IMR-90 (cell line): ENCODE results near the gene ZNF772. TPM values are rescaled to one million over a fixed set of nuclear protein-coding genes. Genes with fewer than 3 reads are reported as not detected.

Experiments
- ATAC-seq: fragments of 200-7000 bp; cut with Tn5 transposase; 2 replicates; pipeline ENCODE4 v1.9.1; 2020; ENCODE audit warnings: low read depth, mild to moderate bottlenecking, moderate library complexity
- BruUV-seq: library from RNA; stranded (reverse); fragments of 400-500 nt; replicated peaks from 2 replicates; lab custom pipeline; 2021; lab: Mats Ljungman, UMichigan
- CTCF ChIA-PET: fragments of 300-600 bp; formaldehyde crosslinking; extraction: SDS; loops from one replicate; lab custom pipeline; 2021; ENCODE audit warnings: antibody characterized with exemption; lab: Yijun Ruan, JAX
- POLR2A ChIA-PET: fragments of 300-600 bp; sonication (Branson Sonifier 250); formaldehyde crosslinking; loops from one replicate; lab custom pipeline; 2022; ENCODE audit warnings: antibody characterized with exemption; ENCODE audit not compliant: unreplicated experiment; lab: Charles Lee
- DNase-seq: peaks from one replicate; pipeline ENCODE4 v3.0.0; 2013
- H2AFZ ChIP-seq: replicated peaks from 2 replicates; pipeline ENCODE3; 2013; ENCODE audit warnings: low read length, mild to moderate bottlenecking; ENCODE audit not compliant: poor library complexity
- H2AK5ac ChIP-seq: 2 replicates; pipeline ENCODE4 v1.6.1; 2013; ENCODE audit warnings: low read depth, low read length, inconsistent platforms
- H2AK9ac ChIP-seq: replicated peaks from 2 replicates; pipeline ENCODE3; 2013; ENCODE audit warnings: mild to moderate bottlenecking, low read depth, low read length, moderate library complexity; ENCODE audit not compliant: poor library complexity
- H2BK120ac ChIP-seq: 2 replicates; pipeline ENCODE4 v1.6.1; 2013; ENCODE audit warnings: low read depth, low read length, inconsistent platforms
- H2BK15ac ChIP-seq: 3 replicates; pipeline ENCODE4 v1.6.1; 2013; ENCODE audit warnings: low read depth, low read length, inconsistent platforms
- H2BK20ac ChIP-seq: 2 replicates; pipeline ENCODE4 v1.6.1; 2013; ENCODE audit warnings: low read depth, mild to moderate bottlenecking, inconsistent platforms, low read length, moderate library complexity
- H2BK5ac ChIP-seq: 2 replicates; pipeline ENCODE4 v1.6.1; 2013; ENCODE audit warnings: mild to moderate bottlenecking, low read depth, low read length, inconsistent platforms; ENCODE audit not compliant: poor library complexity, severe bottlenecking
- H3K14ac ChIP-seq: replicated peaks from 2 replicates; pipeline ENCODE4 v1.6.1; 2013; ENCODE audit warnings: low read depth, low read length, inconsistent platforms
- H3K18ac ChIP-seq: 2 replicates; pipeline ENCODE4 v1.6.1; 2013; ENCODE audit warnings: low read depth, low read length, control low read depth
- H3K23ac ChIP-seq: 2 replicates; pipeline ENCODE4 v1.6.1; 2013; ENCODE audit warnings: low read depth, low read length, inconsistent platforms
- H3K27ac ChIP-seq: 2 replicates; pipeline ENCODE4 v1.5.1; 2013; ENCODE audit warnings: mild to moderate bottlenecking, control low read depth, low read length; ENCODE audit not compliant: insufficient read depth
- H3K27me3 ChIP-seq: 2 replicates; pipeline ENCODE4 v1.6.1; 2013; ENCODE audit warnings: low read length; ENCODE audit not compliant: control insufficient read depth, insufficient read depth
- H3K36me3 ChIP-seq: 2 replicates; pipeline ENCODE4 v1.6.1; 2013; ENCODE audit warnings: low read length, mixed read lengths; ENCODE audit not compliant: control insufficient read depth, insufficient read depth
- H3K4ac ChIP-seq: 2 replicates; pipeline ENCODE4 v1.6.1; 2013; ENCODE audit warnings: low read depth, low read length, inconsistent platforms
- H3K4me1 ChIP-seq: 2 replicates; pipeline ENCODE4 v1.6.1; 2013; ENCODE audit warnings: low read length, mixed read lengths; ENCODE audit not compliant: control insufficient read depth, insufficient read depth
- H3K4me2 ChIP-seq: 2 replicates; pipeline ENCODE4 v1.6.1; 2013; ENCODE audit warnings: low read depth, mild to moderate bottlenecking, control low read depth, low read length, moderate library complexity
- H3K4me3 ChIP-seq: 2 replicates; pipeline ENCODE4 v1.5.1; 2013; ENCODE audit warnings: low read depth, mild to moderate bottlenecking, control low read depth, low read length, moderate library complexity; ENCODE audit not compliant: insufficient read depth
- H3K56ac ChIP-seq: 2 replicates; pipeline ENCODE4 v1.6.1; 2013; ENCODE audit warnings: low read length, inconsistent platforms; ENCODE audit not compliant: insufficient read depth; ENCODE audit errors: extremely low read depth
- H3K79me1 ChIP-seq, 2 experiments: 2 replicates each; pipeline ENCODE4 v1.6.1; 2013; ENCODE audit warnings: low read length in 2 of 2, inconsistent platforms in 1 of 2, low read depth in 1 of 2
- H3K9ac ChIP-seq: 2 replicates; pipeline ENCODE4 v1.6.1; 2013; ENCODE audit warnings: low read depth, low read length, control low read depth
- H3K9me1 ChIP-seq: 2 replicates; pipeline ENCODE4 v1.6.1; 2013; ENCODE audit warnings: low read length, inconsistent platforms; ENCODE audit not compliant: insufficient read depth
- H3K9me3 ChIP-seq: 2 replicates; pipeline ENCODE4 v1.6.1; 2013; ENCODE audit warnings: low read length; ENCODE audit not compliant: control insufficient read depth, insufficient read depth
- H4K20me1 ChIP-seq: 2 replicates; pipeline ENCODE4 v1.6.1; 2013; ENCODE audit warnings: low read length, inconsistent platforms; ENCODE audit not compliant: insufficient read depth
- H4K5ac ChIP-seq: 2 replicates; pipeline ENCODE4 v1.6.1; 2013; ENCODE audit warnings: mild to moderate bottlenecking, low read depth, low read length, control low read depth
- H4K8ac ChIP-seq, 2 experiments: 2 replicates each; pipeline ENCODE4 v1.6.1; 2013; ENCODE audit warnings: low read depth in 2 of 2, low read length in 2 of 2, control low read depth in 1 of 2, inconsistent platforms in 1 of 2
- H4K91ac ChIP-seq: 2 replicates; pipeline ENCODE4 v1.6.1; 2013; ENCODE audit warnings: low read depth, low read length, inconsistent platforms; ENCODE audit not compliant: insufficient read depth
- CHD1 ChIP-seq: IDR thresholded peaks from 2 replicates; pipeline ENCODE4 v1.6.1; 2012; ENCODE audit warnings: low read depth, low read length, improper control_type of control experiment
- FOS ChIP-seq: fragments of 150-350 bp; IDR thresholded peaks from 2 replicates; pipeline ENCODE4 v1.6.1; 2016; ENCODE audit warnings: low read depth, low read length
- MAFK ChIP-seq: IDR thresholded peaks from 2 replicates; pipeline ENCODE4 v1.6.1; 2012; ENCODE audit warnings: low read depth, low read length, improper control_type of control experiment
- POLR2A ChIP-seq: IDR thresholded peaks from 2 replicates; pipeline ENCODE4 v1.6.1; 2012; ENCODE audit warnings: mild to moderate bottlenecking, low read depth, low read length
- RCOR1 ChIP-seq: IDR thresholded peaks from 2 replicates; pipeline ENCODE4 v1.6.1; 2012; ENCODE audit warnings: mild to moderate bottlenecking, low read length, improper control_type of control experiment; ENCODE audit not compliant: insufficient replicate concordance
- SMC3 ChIP-seq: fragments of 150-350 bp; IDR thresholded peaks from 2 replicates; pipeline ENCODE4 v1.6.1; 2016; ENCODE audit warnings: low read depth, mild to moderate bottlenecking, antibody characterized with exemption, low read length, moderate library complexity
- WGBS, 2 experiments: methylation state at CpG; one replicate each; pipeline versions ENCODE4 v1.1.5 to v1.1.7; 2013; ENCODE audit warnings: missing lambda C conversion rate in 2 of 2; ENCODE audit not compliant: insufficient read length in 1 of 2; ENCODE audit errors: extremely low coverage in 2 of 2; 5-methylcytosine and 5-hydroxymethylcytosine counted together
- dilution Hi-C: fragments of 300-500 bp; cut with HindIII; formaldehyde crosslinking; loops from one replicate; pipeline ENCODE4 v1.14.3; 2018; ENCODE audit warnings: low sequenced_read_pairs; ENCODE audit not compliant: unreplicated experiment
- in situ Hi-C: fragments of 300-500 bp; cut with MboI; formaldehyde crosslinking; loops from 3 replicates; pipeline ENCODE4 v1.14.3; 2019; ENCODE audit warnings: low sequenced_read_pairs, inconsistent platforms, mixed read lengths
- intact Hi-C: fragments of 100-400 bp; cut with micrococcal nuclease; formaldehyde crosslinking; loops from 2 replicates; pipeline ENCODE4 v1.10.0; 2022
- polyA plus RNA-seq, 3 experiments: library from polyadenylated mRNA; depleted of rRNA; stranded (reverse); fragments of >200 nt; gene quantifications; 2 replicates each; pipeline ENCODE4 v1.2.3, GENCODE V29; 2012; ENCODE audit warnings: low replicate concordance in 1 of 3
- total RNA-seq: library from RNA; depleted of rRNA; stranded (reverse); fragments of >200 nt; gene quantifications from 2 replicates; pipeline ENCODE4 v1.2.3, GENCODE V29; 2012

Gene ZNF772
- total and polyA plus RNA-seq, 2 of the 4 experiments (the other 2 are of a cell fraction) = 4.6 to 33.0 TPM

GRCh38 chr19:57466489-57466888 is 10.9 kb downstream of the ZNF772 start:
- in situ Hi-C loops = no loop called here
- Histone ChIP-seq H3K18ac (no peak overlapping the region), H3K14ac (no peak overlapping the region), H3K36me3 (peaks cover 7% of the 10 kb centered on the region; the same call in 1 of the 2 replicates), H3K4me3 (no peak overlapping the region), H3K23ac (no peak overlapping the region), H3K4ac (no peak overlapping the region), H2AK9ac (no peak overlapping the region), H3K79me1 (peaks cover 0 to 3% of the 10 kb centered on the region in 2 experiments; a peak in 2 of 4 replicates), H4K5ac (no peak overlapping the region), H2BK15ac (no peak overlapping the region), H2BK5ac (no peak overlapping the region), H2BK120ac (no peak overlapping the region), H3K9ac (no peak overlapping the region), H3K27me3 (no peaks in the 10 kb centered on the region), H3K27ac (no peak overlapping the region), H2AK5ac (no peak overlapping the region), H3K56ac (no peak overlapping the region), H4K8ac (no peak overlapping the region), H3K4me2 (no peak overlapping the region), H2BK20ac (no peak overlapping the region), H3K9me1 (no peaks in the 10 kb centered on the region), H3K4me1 (no peaks in the 10 kb centered on the region), H2AFZ (no peak overlapping the region), H4K20me1 (no peaks in the 10 kb centered on the region), H4K91ac (no peak overlapping the region), H3K9me3 (peaks cover 32% of the 10 kb centered on the region)
- no peak for DNase-seq
- WGBS, 2 experiments = no CpG with 5 or more reads among the region's 5 CpGs
- intact Hi-C loops = no loop called here
- TF ChIP-seq RCOR1 (no peak), POLR2A (no peak), CHD1 (no peak), MAFK (no peak), SMC3 (no peak), FOS (no peak)
- ChIA-PET CTCF (interaction anchor here (1.0 kb wide), 1 partner anchor 11 kb away, joined by 3 read pairs; the partner anchor contains the start of gene ZNF772), POLR2A (no interaction called here)
- ATAC-seq = no peak
- dilution Hi-C loops = no loop called here
- no TSS peak for BruUV-seq
